H9 (cell line): ENCODE results near the gene KIRREL3. TPM values are rescaled to one million over a fixed set of nuclear protein-coding genes. Genes with fewer than 3 reads are reported as not detected.

Experiments
- DNase-seq: peaks from one replicate; pipeline ENCODE4 v3.0.0-alpha.2; 2017
- H2AFZ ChIP-seq: one replicate; pipeline ENCODE4 v1.6.1; 2013; ENCODE audit warnings: mild to moderate bottlenecking, low read length, control low read depth, moderate library complexity
- H2AK5ac ChIP-seq: 2 replicates; pipeline ENCODE4 v1.6.1; 2013; ENCODE audit warnings: low read length, control low read depth, mixed read lengths; ENCODE audit not compliant: insufficient read length
- H2BK120ac ChIP-seq: one replicate; pipeline ENCODE4 v1.6.1; 2013; ENCODE audit warnings: low read depth, mild to moderate bottlenecking, low read length, control low read depth, inconsistent platforms; ENCODE audit not compliant: poor library complexity, severe bottlenecking
- H2BK12ac ChIP-seq: 2 replicates; pipeline ENCODE4 v1.6.1; 2013; ENCODE audit warnings: low read length, control low read depth, mixed read lengths, low read depth; ENCODE audit not compliant: insufficient read length
- H2BK15ac ChIP-seq: 2 replicates; pipeline ENCODE4 v1.6.1; 2013; ENCODE audit warnings: low read depth, low read length, control low read depth
- H2BK20ac ChIP-seq: one replicate; pipeline ENCODE4 v1.6.1; 2013; ENCODE audit warnings: low read depth, mild to moderate bottlenecking, low read length, control low read depth, inconsistent platforms; ENCODE audit not compliant: poor library complexity, severe bottlenecking
- H2BK5ac ChIP-seq: 2 replicates; pipeline ENCODE4 v1.6.1; 2013; ENCODE audit warnings: low read length, control low read depth, mixed read lengths; ENCODE audit not compliant: insufficient read length
- H3K14ac ChIP-seq: 2 replicates; pipeline ENCODE4 v1.6.1; 2013; ENCODE audit warnings: low read length, control low read depth; ENCODE audit not compliant: insufficient read depth
- H3K18ac ChIP-seq: 2 replicates; pipeline ENCODE4 v1.6.1; 2013; ENCODE audit warnings: low read depth, mild to moderate bottlenecking, mixed read lengths, low read length, control low read depth; ENCODE audit not compliant: insufficient read length
- H3K23ac ChIP-seq: 2 replicates; pipeline ENCODE4 v1.6.1; 2013; ENCODE audit warnings: low read length, control low read depth, mixed read lengths, low read depth; ENCODE audit not compliant: insufficient read length
- H3K23me2 ChIP-seq: 2 replicates; pipeline ENCODE4 v1.6.1; 2013; ENCODE audit warnings: low read depth, mild to moderate bottlenecking, mixed read lengths, low read length, control low read depth; ENCODE audit not compliant: insufficient read length, poor library complexity, severe bottlenecking
- H3K27ac ChIP-seq: 2 replicates; pipeline ENCODE4 v1.5.1; 2013; ENCODE audit warnings: low read length, control low read depth, mixed read lengths, low read depth; ENCODE audit not compliant: insufficient read length
- H3K27me3 ChIP-seq: 2 replicates; pipeline ENCODE4 v1.6.1; 2013; ENCODE audit warnings: low read length, control low read depth, inconsistent platforms; ENCODE audit not compliant: insufficient read depth
- H3K4ac ChIP-seq: 2 replicates; pipeline ENCODE4 v1.6.1; 2013; ENCODE audit warnings: low read depth, mild to moderate bottlenecking, control low read depth, inconsistent platforms, low read length, moderate library complexity
- H3K4me1 ChIP-seq: 2 replicates; pipeline ENCODE4 v1.6.1; 2013; ENCODE audit warnings: low read length, control low read depth, inconsistent platforms; ENCODE audit not compliant: insufficient read depth
- H3K4me2 ChIP-seq: 2 replicates; pipeline ENCODE4 v1.6.1; 2013; ENCODE audit warnings: low read length, control low read depth, mixed read lengths; ENCODE audit not compliant: insufficient read length, insufficient read depth
- H3K56ac ChIP-seq: 2 replicates; pipeline ENCODE4 v1.6.1; 2013; ENCODE audit warnings: low read depth, mild to moderate bottlenecking, mixed read lengths, low read length, control low read depth; ENCODE audit not compliant: insufficient read length
- H3K79me1 ChIP-seq: 2 replicates; pipeline ENCODE4 v1.6.1; 2013; ENCODE audit warnings: low read depth, mild to moderate bottlenecking, moderate library complexity, low read length, control low read depth, inconsistent platforms; ENCODE audit not compliant: insufficient read depth, poor library complexity, severe bottlenecking
- H3K79me2 ChIP-seq: 2 replicates; pipeline ENCODE4 v1.6.1; 2013; ENCODE audit warnings: low read length, control low read depth, inconsistent platforms; ENCODE audit not compliant: insufficient read depth
- H3K9ac ChIP-seq: 2 replicates; pipeline ENCODE4 v1.6.1; 2013; ENCODE audit warnings: low read length, control low read depth, mixed read lengths; ENCODE audit not compliant: insufficient read length; ENCODE audit errors: extremely low read depth
- H3K9me3 ChIP-seq: one replicate; pipeline ENCODE4 v1.6.1; 2013; ENCODE audit warnings: low read depth, low read length, inconsistent platforms; ENCODE audit not compliant: control insufficient read depth
- H3T11ph ChIP-seq: one replicate; pipeline ENCODE4 v1.6.1; 2013; ENCODE audit warnings: mild to moderate bottlenecking, low read length, control low read depth, inconsistent platforms
- H4K20me1 ChIP-seq: one replicate; pipeline ENCODE4 v1.6.1; 2013; ENCODE audit not compliant: control insufficient read depth, insufficient read length, insufficient read depth
- H4K5ac ChIP-seq: 2 replicates; pipeline ENCODE4 v1.6.1; 2013; ENCODE audit warnings: low read depth, mild to moderate bottlenecking, mixed read lengths, low read length, control low read depth; ENCODE audit not compliant: insufficient read length
- H4K8ac ChIP-seq: replicated peaks from 2 replicates; pipeline ENCODE4 v1.6.1; 2013; ENCODE audit warnings: low read length, control low read depth, mixed read lengths, low read depth; ENCODE audit not compliant: insufficient read length
- H4K91ac ChIP-seq: 2 replicates; pipeline ENCODE4 v1.6.1; 2013; ENCODE audit warnings: low read depth, mild to moderate bottlenecking, moderate library complexity, mixed read lengths, low read length, control low read depth; ENCODE audit not compliant: insufficient read length
- H3K27ac Mint-ChIP-seq, 3 experiments: 2 replicates in 2 of 3; 3 replicates in 1 of 3; pipeline ENCODE4 v1.8.0; 2020 to 2021; ENCODE audit warnings: mixed read lengths in 3 of 3, mild to moderate bottlenecking in 1 of 3, moderate library complexity in 1 of 3
- H3K27me3 Mint-ChIP-seq: 2 replicates; pipeline ENCODE4 v1.8.0; 2021; ENCODE audit warnings: low read depth, mild to moderate bottlenecking, moderate library complexity, mixed read lengths
- H3K36me3 Mint-ChIP-seq, 3 experiments: 2 replicates in 2 of 3; 3 replicates in 1 of 3; pipeline ENCODE4 v1.8.0; 2020 to 2021; ENCODE audit warnings: low read depth in 3 of 3, mixed read lengths in 3 of 3; ENCODE audit not compliant: insufficient read depth in 1 of 3
- H3K4me1 Mint-ChIP-seq, 2 experiments: 2 replicates each; pipeline ENCODE4 v1.8.0; 2020; ENCODE audit warnings: mixed read lengths in 2 of 2
- H3K4me3 Mint-ChIP-seq, 2 experiments: 2 replicates in 1 of 2; 3 replicates in 1 of 2; pipeline ENCODE4 v1.8.0; 2020 to 2021; ENCODE audit warnings: mild to moderate bottlenecking in 2 of 2, mixed read lengths in 2 of 2, moderate library complexity in 1 of 2
- H3K9me3 Mint-ChIP-seq, 2 experiments: 2 replicates in 1 of 2; 3 replicates in 1 of 2; pipeline ENCODE4 v1.8.0; 2020; ENCODE audit warnings: mild to moderate bottlenecking in 2 of 2, mixed read lengths in 2 of 2, moderate library complexity in 1 of 2
- WGBS: extraction: QIAGEN DNeasy Blood & Tissue Kit; methylation state at CpG from one replicate; pipeline ENCODE4 v1.1.7; 2013; ENCODE audit warnings: missing lambda C conversion rate, low lambda C conversion rate, mixed read lengths; ENCODE audit not compliant: insufficient read length; ENCODE audit errors: extremely low coverage; 5-methylcytosine and 5-hydroxymethylcytosine counted together
- total RNA-seq: library from RNA; stranded (reverse); gene quantifications from 2 replicates; pipeline ENCODE4 v1.2.1, GENCODE V29; 2021
- TF ChIP-seq, protein P1 (sequence below): fragments of 200-600 bp; sonication (generic); conservative IDR thresholded peaks from 3 replicates; pipeline ENCODE4 v1.8.0; 2021; ENCODE audit warnings: antibody characterized with exemption, mild to moderate bottlenecking

KIRREL3 gene
- total RNA-seq, 1 experiment from 2014 or later: 0.17 TPM

DNA sequence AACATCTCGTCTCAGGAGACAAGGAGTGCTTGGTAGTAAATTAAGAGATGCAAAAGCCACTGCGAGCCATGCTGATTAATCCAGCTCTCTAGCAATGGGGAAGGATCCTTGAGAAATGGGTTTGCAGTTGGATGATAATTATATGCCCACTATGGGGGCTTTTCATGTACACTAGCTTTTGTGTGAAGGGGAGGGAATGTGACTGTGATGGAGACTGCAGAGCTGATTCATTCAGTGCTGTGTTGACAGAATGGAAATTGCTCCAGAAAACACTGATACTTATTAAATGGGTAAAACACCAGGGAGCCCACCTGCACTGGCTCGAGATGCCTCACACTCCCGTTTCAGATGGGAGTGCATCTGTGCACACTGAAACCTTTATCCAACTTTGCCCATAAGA, 37.0 kb upstream of the KIRREL3 start:
- Mint-ChIP-seq H3K4me1 (peaks cover 17 to 26% of the 10 kb centered on the region in 2 experiments), H3K27ac (no peak overlapping the region), H3K27me3 (no peaks in the 10 kb centered on the region), H3K4me3 (no peak overlapping the region), H3K36me3 (no peaks in the 10 kb centered on the region), H3K9me3 (no peaks in the 10 kb centered on the region)
- Histone ChIP-seq H3K4me1 (no peaks in the 10 kb centered on the region), H2BK120ac (no peak overlapping the region), H3K14ac (no peak overlapping the region), H4K5ac (no peak overlapping the region), H3K23me2 (no peaks in the 10 kb centered on the region), H2AFZ (no peak overlapping the region), H3K9ac (no peak overlapping the region), H2BK5ac (no peak overlapping the region), H4K20me1 (no peaks in the 10 kb centered on the region), H3K79me1 (no peaks in the 10 kb centered on the region), H3K4me2 (no peak overlapping the region), H3K27me3 (no peaks in the 10 kb centered on the region), H4K91ac (no peak overlapping the region), H2BK15ac (no peak overlapping the region), H4K8ac (no peak overlapping the region), H2BK20ac (no peak overlapping the region), H2BK12ac (no peak overlapping the region), H3K9me3 (no peaks in the 10 kb centered on the region), H3K23ac (no peak overlapping the region), H3T11ph (no peak overlapping the region), H3K56ac (no peak overlapping the region), H2AK5ac (no peak overlapping the region), H3K4ac (no peak overlapping the region), H3K18ac (no peak overlapping the region), H3K79me2 (no peaks in the 10 kb centered on the region), H3K27ac (no peak overlapping the region)
- DNase-seq: no peak
- whole genome bisulfite sequencing: no CpG with 5 or more reads among the region's 4 CpGs
- TF ChIP-seq, protein P1, sequence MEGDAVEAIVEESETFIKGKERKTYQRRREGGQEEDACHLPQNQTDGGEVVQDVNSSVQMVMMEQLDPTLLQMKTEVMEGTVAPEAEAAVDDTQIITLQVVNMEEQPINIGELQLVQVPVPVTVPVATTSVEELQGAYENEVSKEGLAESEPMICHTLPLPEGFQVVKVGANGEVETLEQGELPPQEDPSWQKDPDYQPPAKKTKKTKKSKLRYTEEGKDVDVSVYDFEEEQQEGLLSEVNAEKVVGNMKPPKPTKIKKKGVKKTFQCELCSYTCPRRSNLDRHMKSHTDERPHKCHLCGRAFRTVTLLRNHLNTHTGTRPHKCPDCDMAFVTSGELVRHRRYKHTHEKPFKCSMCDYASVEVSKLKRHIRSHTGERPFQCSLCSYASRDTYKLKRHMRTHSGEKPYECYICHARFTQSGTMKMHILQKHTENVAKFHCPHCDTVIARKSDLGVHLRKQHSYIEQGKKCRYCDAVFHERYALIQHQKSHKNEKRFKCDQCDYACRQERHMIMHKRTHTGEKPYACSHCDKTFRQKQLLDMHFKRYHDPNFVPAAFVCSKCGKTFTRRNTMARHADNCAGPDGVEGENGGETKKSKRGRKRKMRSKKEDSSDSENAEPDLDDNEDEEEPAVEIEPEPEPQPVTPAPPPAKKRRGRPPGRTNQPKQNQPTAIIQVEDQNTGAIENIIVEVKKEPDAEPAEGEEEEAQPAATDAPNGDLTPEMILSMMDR: no peak
